ENCODE measurements around the gene RALGPS1.

Gene RALGPS1

GRCh38 chr9:127178686-127179632, 264.4 kb downstream of the RALGPS1 start:
- no peak for DNase-seq

- no peak for DNase-seq
Measured at GRCh38 chr9:127179633-127180441, 265.3 kb downstream of the RALGPS1 start.

GRCh38 chr9:127180457-127181314, 266.1 kb downstream of the RALGPS1 start:
- DNase-seq: no peak

- DNase-seq: no peak
Measured at GRCh38 chr9:127181315-127181580, 266.7 kb downstream of the RALGPS1 start.

GRCh38 chr9:127181595-127182190, 267.1 kb downstream of the RALGPS1 start:
- no peak for DNase-seq

- no peak for DNase-seq
Measured at GRCh38 chr9:127182901-127183746, 268.5 kb downstream of the RALGPS1 start.

- no peak for DNase-seq
Measured at GRCh38 chr9:127183814-127184582, 269.4 kb downstream of the RALGPS1 start.

- DNase-seq: no peak
Measured at GRCh38 chr9:127184641-127185040, 270.1 kb downstream of the RALGPS1 start.

- DNase-seq: no peak
Measured at GRCh38 chr9:127185181-127185580, 270.6 kb downstream of the RALGPS1 start.

- no peak for DNase-seq
Measured at GRCh38 chr9:127185931-127186781, 271.6 kb downstream of the RALGPS1 start.

- no peak for DNase-seq
Measured at GRCh38 chr9:127186806-127187205, 272.2 kb downstream of the RALGPS1 start.

- no peak for DNase-seq
Measured at GRCh38 chr9:127187231-127187956, 272.8 kb downstream of the RALGPS1 start.

- DNase-seq: no peak
Measured at GRCh38 chr9:127188396-127188795, 273.8 kb downstream of the RALGPS1 start.

GRCh38 chr9:127189628-127190027, 275.0 kb downstream of the RALGPS1 start:
- no peak for DNase-seq

- no peak for DNase-seq
Measured at GRCh38 chr9:127192744-127193143, 278.2 kb downstream of the RALGPS1 start.

GRCh38 chr9:127193483-127193882, 278.9 kb downstream of the RALGPS1 start:
- DNase-seq: no peak

- no peak for DNase-seq
Measured at GRCh38 chr9:127194881-127195713, 280.5 kb downstream of the RALGPS1 start.
